ENCODE measurements around the gene PHPT1.
"Not testable (repeated sequence)": the region's sequence is repeated elsewhere in the genome, so short reads cannot be mapped to it uniquely, and the experiment has no call there.

The PHPT1 gene

GRCh38 chr9:136837146-136837855 is 11.9 kb upstream of the PHPT1 start:
- DNase-seq (ENCODE audit: low read depth) = no peak

- not testable (repeated sequence) for DNase-seq (ENCODE audit: low read depth)
These were observed 11.3 kb upstream of the PHPT1 start for GRCh38 chr9:136837856-136838277.

GRCh38 chr9:136838314-136839228 is 10.6 kb upstream of the PHPT1 start:
- no peak for DNase-seq (ENCODE audit: low read depth)

- DNase-seq (ENCODE audit: low read depth) = no peak
These were observed 9.7 kb upstream of the PHPT1 start for GRCh38 chr9:136839229-136840139.

GRCh38 chr9:136840140-136840876 is 8.9 kb upstream of the PHPT1 start:
- DNase-seq (ENCODE audit: low read depth) = no peak

GRCh38 chr9:136840877-136841645 is 8.1 kb upstream of the PHPT1 start:
- DNase-seq (ENCODE audit: low read depth) = peak; percentile 33

- DNase-seq (ENCODE audit: low read depth) = not testable (repeated sequence)
These were observed 7.4 kb upstream of the PHPT1 start for GRCh38 chr9:136841646-136842379.

- peak; percentile 53 for DNase-seq (ENCODE audit: low read depth)
These were observed 6.7 kb upstream of the PHPT1 start, which contains the start of gene AJM1 for GRCh38 chr9:136842380-136842948. Gene AJM1 (plus strand): TSS chr9:136842478. CDS start chr9:136844415, 1,937 bp downstream.

GRCh38 chr9:136843159-136843800 is 5.9 kb upstream of the PHPT1 start:
- DNase-seq (ENCODE audit: low read depth) = not testable (repeated sequence)

- not testable (repeated sequence) for DNase-seq (ENCODE audit: low read depth)
These were observed 5.1 kb upstream of the PHPT1 start for GRCh38 chr9:136843801-136844740.

GRCh38 chr9:136844761-136845464 is 4.3 kb upstream of the PHPT1 start:
- DNase-seq (ENCODE audit: low read depth) = no peak

GRCh38 chr9:136845465-136846260 is 3.5 kb upstream of the PHPT1 start:
- no peak for DNase-seq (ENCODE audit: low read depth)

- DNase-seq (ENCODE audit: low read depth) = no peak
These were observed 2.7 kb upstream of the PHPT1 start for GRCh38 chr9:136846376-136847087.

- DNase-seq (ENCODE audit: low read depth) = peak; percentile 65
These were observed 2.0 kb upstream of the PHPT1 start for GRCh38 chr9:136847088-136847825.

Data from fibroblast of the conjunctiva (primary cell).